T-helper 17 cell (primary cell): ENCODE measurements around the gene MAML3. TPM values are rescaled to one million over a fixed set of nuclear protein-coding genes. Genes with fewer than 3 reads are reported as not detected.

ENCODE experiments used
- ATAC-seq: fragments of 150-1000 bp; cut with Tn5 transposase; 2 replicates; pipeline ENCODE4 v1.10.0; 2021; ENCODE audit warnings: mild to moderate bottlenecking, moderate library complexity
- DNase-seq, 3 donors: peaks; one replicate each; pipeline versions ENCODE4 v3.0.0 to v3.0.0-alpha.2; 2020 to 2021
- H3K9me3 ChIP-seq: one replicate; pipeline ENCODE4 v1.7.0; 2013; ENCODE audit warnings: low read length, mild to moderate bottlenecking; ENCODE audit not compliant: control insufficient read depth, poor library complexity, severe bottlenecking
- H3K27ac Mint-ChIP-seq: one replicate; pipeline ENCODE4 v1.8.0; 2022; ENCODE audit warnings: mild to moderate bottlenecking, moderate library complexity, mixed read lengths
- H3K27me3 Mint-ChIP-seq: one replicate; pipeline ENCODE4 v1.8.0; 2022; ENCODE audit warnings: mixed read lengths
- H3K36me3 Mint-ChIP-seq: one replicate; pipeline ENCODE4 v1.8.0; 2022; ENCODE audit warnings: low read depth, mixed read lengths
- H3K4me1 Mint-ChIP-seq: one replicate; pipeline ENCODE4 v1.8.0; 2022; ENCODE audit warnings: mild to moderate bottlenecking, mixed read lengths
- H3K4me3 Mint-ChIP-seq: one replicate; pipeline ENCODE4 v1.8.0; 2022; ENCODE audit warnings: mild to moderate bottlenecking, moderate library complexity, mixed read lengths
- total RNA-seq, 4 donors: library from RNA in 2 of 4; stranded (reverse) in 2 of 4; gene quantifications; one replicate each; pipeline ENCODE4 v1.2.3 and lab custom pipeline; 2022 to 2026

The MAML3 gene
- total RNA-seq, 2 donors from 2014 or later, result 1.1 to 4.2 TPM

GRCh38 chr4:139764686-139765310 lies 389.2 kb downstream of the MAML3 start:
- Mint-ChIP-seq H3K27me3 (peaks cover 13% of the 10 kb centered on the region), H3K27ac (no peak overlapping the region), H3K4me1 (peaks cover 3% of the 10 kb centered on the region), H3K4me3 (no peak overlapping the region), H3K36me3 (no peaks in the 10 kb centered on the region)
- DNase-seq, result no peak
- H3K9me3 ChIP-seq, result no peaks in the 10 kb centered on the region
- ATAC-seq, result no peak

DNA sequence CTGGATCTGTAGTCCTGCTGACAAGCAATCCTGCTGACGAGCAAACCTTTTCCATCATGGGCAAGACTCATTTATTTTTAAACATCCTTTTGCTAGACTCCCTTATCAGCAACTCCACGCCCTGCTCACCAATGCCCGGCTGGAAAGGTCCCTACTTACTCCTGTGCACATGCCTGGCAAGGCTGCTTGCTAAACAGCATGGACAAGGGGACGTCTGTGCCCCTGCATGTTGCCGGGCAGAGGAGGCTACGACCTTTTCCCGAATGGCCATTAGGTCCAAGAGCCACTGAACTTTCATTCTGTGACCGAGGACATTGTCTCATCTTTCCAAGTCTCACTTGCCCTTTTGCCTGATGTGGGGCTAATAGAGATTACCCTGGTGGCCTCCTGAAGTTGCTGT lies 389.8 kb downstream of the MAML3 start:
- Mint-ChIP-seq H3K27ac (no peak overlapping the region), H3K27me3 (peaks cover 14% of the 10 kb centered on the region), H3K4me3 (no peak overlapping the region), H3K36me3 (no peaks in the 10 kb centered on the region), H3K4me1 (peaks cover 3% of the 10 kb centered on the region)
- H3K9me3 ChIP-seq, result no peaks in the 10 kb centered on the region
- ATAC-seq (no peak), DNase-seq (no peak)

GRCh38 chr4:139763672-139764071 lies 390.3 kb downstream of the MAML3 start:
- H3K27me3 Mint-ChIP-seq, result peaks cover 14% of the 10 kb centered on the region
- peaks cover 3% of the 10 kb centered on the region for H3K4me1 Mint-ChIP-seq
- H3K4me3 Mint-ChIP-seq, result no peak overlapping the region
- H3K36me3 Mint-ChIP-seq, result peaks cover 3% of the 10 kb centered on the region
- ATAC-seq, result no peak
- no peaks in the 10 kb centered on the region for H3K9me3 ChIP-seq
- no peak for DNase-seq
- no peak overlapping the region for H3K27ac Mint-ChIP-seq

DNA sequence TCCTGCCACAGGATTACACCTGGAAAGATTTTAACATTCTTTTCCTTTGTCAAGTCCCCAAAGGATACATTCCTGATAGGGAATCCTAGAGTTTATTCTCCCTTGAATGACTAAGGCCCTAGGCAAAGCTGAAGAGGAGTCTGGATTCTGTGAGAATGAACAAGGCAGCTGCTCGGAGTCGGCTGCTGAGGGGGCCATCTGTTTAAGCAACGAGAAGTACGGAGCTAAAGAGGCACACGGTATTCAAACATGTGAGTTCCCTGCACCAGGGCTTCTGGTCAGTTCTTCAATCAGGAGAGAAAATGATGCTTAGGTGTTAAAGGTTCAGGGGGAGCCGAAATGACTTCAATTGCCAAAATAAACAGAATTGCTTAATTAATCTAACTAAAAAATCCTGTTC lies 390.8 kb downstream of the MAML3 start:
- no peaks in the 10 kb centered on the region for H3K9me3 ChIP-seq
- ATAC-seq (no peak), DNase-seq (no peak)
- Mint-ChIP-seq H3K27me3 (peaks cover 14% of the 10 kb centered on the region), H3K4me3 (no peak overlapping the region), H3K36me3 (peaks cover 4% of the 10 kb centered on the region), H3K4me1 (peaks cover 3% of the 10 kb centered on the region), H3K27ac (no peak overlapping the region)

DNA sequence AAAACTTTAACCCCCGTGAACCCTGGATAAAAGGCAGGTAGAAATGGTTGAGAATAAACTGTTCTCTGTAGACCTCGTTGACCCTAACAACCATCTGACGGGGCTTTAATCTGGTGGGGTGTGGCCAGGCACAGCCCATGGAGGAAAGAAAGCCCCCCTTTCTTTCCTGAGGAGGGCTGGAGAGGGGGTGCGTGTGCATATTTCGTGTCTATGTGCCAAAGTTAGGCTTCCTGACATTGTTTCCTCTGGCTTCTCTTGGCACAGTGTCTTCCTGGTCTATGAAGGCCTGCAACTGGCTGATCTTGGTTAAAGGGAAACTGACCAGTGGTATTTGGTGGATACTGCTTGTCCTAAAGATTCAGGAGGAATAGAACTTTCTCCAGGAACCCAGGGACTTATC lies 391.3 kb downstream of the MAML3 start:
- no peak overlapping the region for H3K4me3 Mint-ChIP-seq
- no peak for ATAC-seq

GRCh38 chr4:139761461-139761860 lies 392.5 kb downstream of the MAML3 start:
- DNase-seq, result no peak
- no peaks in the 10 kb centered on the region for H3K9me3 ChIP-seq
- ATAC-seq, result no peak
- Mint-ChIP-seq H3K27ac (no peak overlapping the region), H3K27me3 (peaks cover 18% of the 10 kb centered on the region), H3K4me3 (no peak overlapping the region), H3K4me1 (peaks cover 3% of the 10 kb centered on the region), H3K36me3 (peaks cover 4% of the 10 kb centered on the region)

More for the DNA sequence above, 391.3 kb downstream of the MAML3 start:
- H3K9me3 ChIP-seq, result no peaks in the 10 kb centered on the region
- DNase-seq, result no peak
- Mint-ChIP-seq H3K4me1 (peaks cover 3% of the 10 kb centered on the region), H3K36me3 (peaks cover 4% of the 10 kb centered on the region), H3K27ac (no peak overlapping the region), H3K27me3 (peaks cover 17% of the 10 kb centered on the region)

DNA sequence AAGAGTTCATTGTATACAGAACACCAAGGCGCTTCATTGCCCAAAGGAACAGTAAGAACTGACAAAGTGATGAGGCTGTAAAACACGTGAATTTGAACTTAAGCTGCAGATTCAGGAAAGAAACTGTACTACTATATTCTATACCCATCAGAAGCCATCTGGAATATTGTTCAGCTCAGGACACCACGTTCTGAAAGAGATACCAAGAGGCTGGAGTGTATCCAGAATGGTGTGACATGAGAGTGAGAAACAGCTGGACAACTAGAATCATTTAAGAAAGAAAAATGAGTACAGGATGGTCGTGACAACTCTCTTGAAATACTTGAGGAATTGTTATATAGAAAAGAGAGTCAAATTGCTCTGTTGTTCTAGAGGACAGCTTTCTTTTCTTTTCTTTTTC lies 393.4 kb downstream of the MAML3 start:
- Mint-ChIP-seq H3K27ac (no peak overlapping the region), H3K36me3 (peaks cover 4% of the 10 kb centered on the region), H3K4me1 (peaks cover 3% of the 10 kb centered on the region), H3K27me3 (peaks cover 18% of the 10 kb centered on the region), H3K4me3 (no peak overlapping the region)
- no peaks in the 10 kb centered on the region for H3K9me3 ChIP-seq
- DNase-seq (no peak), ATAC-seq (no peak)

DNA sequence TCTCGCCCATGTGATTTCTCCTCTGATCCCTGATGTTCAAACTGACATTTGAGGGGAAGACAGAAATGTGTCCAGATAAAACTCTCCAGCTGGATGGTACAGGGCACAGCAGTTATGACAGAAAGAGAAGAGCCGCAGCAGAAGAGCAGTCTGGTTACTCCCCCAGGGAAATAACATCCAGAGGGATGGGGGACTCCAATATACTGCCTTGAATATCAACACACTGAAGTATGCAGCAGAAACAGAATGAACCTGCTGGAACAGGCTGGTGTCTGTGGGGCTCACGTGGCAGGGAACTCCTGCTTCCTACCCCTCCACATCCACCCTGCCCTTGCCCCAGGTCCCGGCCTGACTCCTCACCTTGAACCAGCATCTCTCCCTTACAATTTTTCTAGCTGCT lies 394.9 kb downstream of the MAML3 start:
- H3K9me3 ChIP-seq, result no peaks in the 10 kb centered on the region
- no peak for DNase-seq

GRCh38 chr4:139756391-139757180 lies 397.4 kb downstream of the MAML3 start:
- peaks cover 4% of the 10 kb centered on the region for H3K36me3 Mint-ChIP-seq
- ATAC-seq, result no peak
- no peaks in the 10 kb centered on the region for H3K4me1 Mint-ChIP-seq
- peaks cover 21% of the 10 kb centered on the region for H3K27me3 Mint-ChIP-seq
- H3K27ac Mint-ChIP-seq, result no peak overlapping the region
- DNase-seq, result no peak
- no peaks in the 10 kb centered on the region for H3K9me3 ChIP-seq
- H3K4me3 Mint-ChIP-seq, result no peak overlapping the region

More for the DNA sequence above, 394.9 kb downstream of the MAML3 start:
- Mint-ChIP-seq H3K4me1 (peaks cover 3% of the 10 kb centered on the region), H3K4me3 (no peak overlapping the region), H3K27me3 (peaks cover 25% of the 10 kb centered on the region), H3K36me3 (peaks cover 4% of the 10 kb centered on the region), H3K27ac (no peak overlapping the region)
- no peak for ATAC-seq

DNA sequence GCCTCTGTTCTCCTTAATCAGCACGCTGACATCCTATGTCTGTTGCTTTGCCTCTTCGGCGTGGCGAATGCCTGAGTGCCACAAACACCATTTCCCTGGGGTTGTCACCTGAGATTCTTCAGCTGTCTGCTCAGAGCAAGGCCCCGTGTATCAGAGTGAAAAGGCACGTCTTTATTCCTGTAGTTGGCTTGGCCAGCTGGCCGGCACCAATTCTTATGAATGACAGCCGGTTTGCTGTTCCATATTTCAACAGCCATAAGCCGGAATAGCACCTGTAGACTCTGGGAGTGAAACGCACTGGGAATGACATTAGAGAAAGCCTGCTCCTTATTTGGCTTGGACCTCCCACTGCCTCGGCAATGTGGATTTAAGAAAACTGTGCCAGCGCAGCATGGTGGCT lies 399.0 kb downstream of the MAML3 start:
- Mint-ChIP-seq H3K4me1 (no peaks in the 10 kb centered on the region), H3K4me3 (no peak overlapping the region), H3K36me3 (peaks cover 4% of the 10 kb centered on the region), H3K27me3 (peaks cover 13% of the 10 kb centered on the region), H3K27ac (no peak overlapping the region)
- H3K9me3 ChIP-seq, result no peaks in the 10 kb centered on the region
- no peak for DNase-seq
- no peak for ATAC-seq

GRCh38 chr4:139753686-139754085 lies 400.3 kb downstream of the MAML3 start:
- Mint-ChIP-seq H3K4me3 (no peak overlapping the region), H3K4me1 (no peaks in the 10 kb centered on the region), H3K27me3 (peaks cover 12% of the 10 kb centered on the region), H3K36me3 (peaks cover 1% of the 10 kb centered on the region), H3K27ac (no peak overlapping the region)
- H3K9me3 ChIP-seq, result no peaks in the 10 kb centered on the region
- no peak for ATAC-seq
- DNase-seq, result no peak

GRCh38 chr4:139749835-139750498 lies 404.0 kb downstream of the MAML3 start:
- no peak overlapping the region for H3K4me3 Mint-ChIP-seq
- ATAC-seq (no peak), DNase-seq (no peak)
- H3K27me3 Mint-ChIP-seq, result peaks cover 7% of the 10 kb centered on the region
- H3K4me1 Mint-ChIP-seq, result no peaks in the 10 kb centered on the region
- H3K36me3 Mint-ChIP-seq, result no peaks in the 10 kb centered on the region
- no peak overlapping the region for H3K27ac Mint-ChIP-seq
- H3K9me3 ChIP-seq, result no peaks in the 10 kb centered on the region

DNA sequence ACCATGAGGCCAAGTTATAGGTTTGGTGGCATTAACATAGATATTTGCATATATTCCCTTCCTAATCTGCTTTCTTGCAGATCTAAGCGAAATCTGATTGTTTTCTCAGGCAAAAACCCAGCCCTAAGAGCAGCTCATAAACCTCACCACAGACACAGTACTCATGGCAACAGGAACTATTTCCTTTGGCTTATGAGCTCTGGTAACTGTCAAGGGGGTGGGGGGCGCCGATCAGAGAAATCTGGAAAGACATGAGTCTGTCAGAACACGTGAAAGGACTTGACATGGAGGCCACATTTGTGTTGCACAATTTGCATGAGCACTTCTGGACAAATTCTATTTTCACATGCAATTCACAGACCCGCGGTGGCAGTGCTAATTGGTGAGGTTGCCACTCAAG lies 404.6 kb downstream of the MAML3 start:
- no peak for ATAC-seq
- no peaks in the 10 kb centered on the region for H3K9me3 ChIP-seq
- Mint-ChIP-seq H3K27me3 (peaks cover 10% of the 10 kb centered on the region), H3K4me3 (no peak overlapping the region), H3K27ac (no peak overlapping the region), H3K4me1 (no peaks in the 10 kb centered on the region), H3K36me3 (no peaks in the 10 kb centered on the region)
- no peak for DNase-seq
